ENCODE measurements around the gene ITGB5.

DNA sequence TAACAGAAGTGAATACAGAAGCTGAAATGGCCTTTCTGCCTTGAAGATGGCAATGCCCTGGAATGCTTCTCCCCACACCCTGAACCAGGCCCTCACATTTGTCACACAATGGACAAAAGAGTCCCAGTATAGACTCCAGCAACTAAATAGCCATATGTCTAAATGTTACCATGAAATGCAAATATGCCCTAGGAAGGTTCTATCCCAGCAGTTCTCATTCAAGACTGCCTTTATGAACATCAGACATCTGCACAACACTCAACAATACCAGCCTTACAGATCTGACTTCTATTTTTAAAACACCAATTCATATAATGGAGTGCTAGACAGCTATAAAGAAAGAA is 7.9 kb downstream of the ITGB5 start:
- TF ChIP-seq, protein P1, sequence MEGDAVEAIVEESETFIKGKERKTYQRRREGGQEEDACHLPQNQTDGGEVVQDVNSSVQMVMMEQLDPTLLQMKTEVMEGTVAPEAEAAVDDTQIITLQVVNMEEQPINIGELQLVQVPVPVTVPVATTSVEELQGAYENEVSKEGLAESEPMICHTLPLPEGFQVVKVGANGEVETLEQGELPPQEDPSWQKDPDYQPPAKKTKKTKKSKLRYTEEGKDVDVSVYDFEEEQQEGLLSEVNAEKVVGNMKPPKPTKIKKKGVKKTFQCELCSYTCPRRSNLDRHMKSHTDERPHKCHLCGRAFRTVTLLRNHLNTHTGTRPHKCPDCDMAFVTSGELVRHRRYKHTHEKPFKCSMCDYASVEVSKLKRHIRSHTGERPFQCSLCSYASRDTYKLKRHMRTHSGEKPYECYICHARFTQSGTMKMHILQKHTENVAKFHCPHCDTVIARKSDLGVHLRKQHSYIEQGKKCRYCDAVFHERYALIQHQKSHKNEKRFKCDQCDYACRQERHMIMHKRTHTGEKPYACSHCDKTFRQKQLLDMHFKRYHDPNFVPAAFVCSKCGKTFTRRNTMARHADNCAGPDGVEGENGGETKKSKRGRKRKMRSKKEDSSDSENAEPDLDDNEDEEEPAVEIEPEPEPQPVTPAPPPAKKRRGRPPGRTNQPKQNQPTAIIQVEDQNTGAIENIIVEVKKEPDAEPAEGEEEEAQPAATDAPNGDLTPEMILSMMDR (IDR thresholded peaks at IDR 0.05; ENCODE audit: poor library complexity), result no peak
- no peak for TF ChIP-seq EZH2 (IDR thresholded peaks at IDR 0.05; ENCODE audit: borderline replicate concordance)
- TF ChIP-seq EZH2phosphoT487 (IDR thresholded peaks at IDR 0.05; ENCODE audit: low read depth, severe bottlenecking, unreplicated experiment), result no peak

Data from hepatocyte (in vitro differentiated cells).